GM23338 (cell line): ENCODE data around the gene XRN2. TPM values are rescaled to one million over a fixed set of nuclear protein-coding genes. Genes with fewer than 3 reads are reported as not detected.
A peak's percentile ranks its signal among the peaks of the same experiment; 100 is the strongest.

Source experiments
- ATAC-seq: fragments of 200-7000 bp; cut with Tn5 transposase; 3 replicates; pipeline ENCODE4 v1.9.1; 2020
- DNase-seq: peaks from one replicate; pipeline ENCODE4 v3.0.0-alpha.2; 2015; ENCODE audit warnings: low spot score
- H2AFZ ChIP-seq: fragments of 200-600 bp; sonication (generic); 2 replicates; pipeline ENCODE4 v1.8.0; 2016; ENCODE audit warnings: antibody characterized with exemption, mild to moderate bottlenecking, moderate library complexity
- H3F3A ChIP-seq: fragments of 200-600 bp; sonication (generic); replicated peaks from 2 replicates; pipeline ENCODE4 v1.8.0; 2017; ENCODE audit warnings: antibody characterized with exemption, mixed run types, low read depth
- H3K27ac ChIP-seq: fragments of 200-600 bp; sonication (generic); 2 replicates; pipeline ENCODE4 v1.6.1; 2016; ENCODE audit warnings: low read depth
- H3K27me3 ChIP-seq: fragments of 200-600 bp; sonication (generic); 2 replicates; pipeline ENCODE4 v1.8.0; 2016; ENCODE audit warnings: mild to moderate bottlenecking, mixed run types, moderate library complexity; ENCODE audit not compliant: insufficient read depth
- H3K36me3 ChIP-seq: fragments of 200-600 bp; sonication (generic); 2 replicates; pipeline ENCODE4 v1.8.0; 2016; ENCODE audit warnings: mild to moderate bottlenecking; ENCODE audit not compliant: insufficient read depth
- H3K4me1 ChIP-seq: fragments of 200-600 bp; sonication (generic); 2 replicates; pipeline ENCODE4 v1.8.0; 2016; ENCODE audit warnings: mild to moderate bottlenecking, moderate library complexity; ENCODE audit not compliant: insufficient read depth
- H3K4me2 ChIP-seq: fragments of 200-600 bp; sonication (generic); 2 replicates; pipeline ENCODE4 v1.7.1; 2017; ENCODE audit warnings: mixed run types
- H3K4me3 ChIP-seq: fragments of 200-600 bp; sonication (generic); 2 replicates; pipeline ENCODE4 v1.6.1; 2016; ENCODE audit warnings: mixed run types
- H3K79me2 ChIP-seq: fragments of 200-600 bp; sonication (generic); replicated peaks from 2 replicates; pipeline ENCODE4 v1.8.0; 2017; ENCODE audit warnings: mild to moderate bottlenecking; ENCODE audit not compliant: insufficient read depth
- H3K9me2 ChIP-seq: fragments of 200-600 bp; sonication (generic); 2 replicates; pipeline ENCODE4 v1.8.0; 2017; ENCODE audit not compliant: insufficient read depth
- H4K20me1 ChIP-seq: fragments of 200-600 bp; sonication (generic); replicated peaks from 2 replicates; pipeline ENCODE4 v1.8.0; 2017; ENCODE audit warnings: mild to moderate bottlenecking; ENCODE audit not compliant: insufficient read depth
- H3K27ac Mint-ChIP-seq: 2 replicates; pipeline ENCODE4 v1.8.0; 2020; ENCODE audit warnings: inconsistent platforms, mild to moderate bottlenecking, moderate library complexity, mixed read lengths
- H3K27me3 Mint-ChIP-seq: 3 replicates; pipeline ENCODE4 v1.8.0; 2022; ENCODE audit warnings: low read depth, mild to moderate bottlenecking, moderate library complexity, mixed read lengths, inconsistent platforms; ENCODE audit not compliant: insufficient read depth, poor library complexity
- H3K36me3 Mint-ChIP-seq: 3 replicates; pipeline ENCODE4 v1.8.0; 2021; ENCODE audit warnings: low read depth, mild to moderate bottlenecking, inconsistent platforms, moderate library complexity, mixed read lengths
- H3K4me1 Mint-ChIP-seq: 3 replicates; pipeline ENCODE4 v1.8.0; 2020; ENCODE audit warnings: mild to moderate bottlenecking, inconsistent platforms, mixed read lengths
- H3K4me3 Mint-ChIP-seq: 3 replicates; pipeline ENCODE4 v1.8.0; 2021; ENCODE audit warnings: moderate library complexity, mild to moderate bottlenecking, inconsistent platforms, mixed read lengths
- H3K9me3 Mint-ChIP-seq: 3 replicates; pipeline ENCODE4 v1.8.0; 2020; ENCODE audit warnings: moderate library complexity, mild to moderate bottlenecking, inconsistent platforms, mixed read lengths
- CREB1 ChIP-seq: fragments of 250-450 bp; sonication (Bioruptor Pico); IDR thresholded peaks from 2 replicates; pipeline ENCODE4 v1.5.0; 2020; ENCODE audit warnings: low read depth, mild to moderate bottlenecking, moderate library complexity
- CTCF ChIP-seq, 2 experiments: fragments of 200-600 bp in 1 of 2; sonication (generic) in 1 of 2; conservative IDR thresholded peaks; 2 replicates each; pipeline versions ENCODE4 v1.5.1 to v1.6.1; 2016 to 2017; ENCODE audit warnings: antibody characterized with exemption in 2 of 2, low read depth in 2 of 2, mild to moderate bottlenecking in 2 of 2, moderate library complexity in 1 of 2
- ETS1 ChIP-seq: IDR thresholded peaks from 2 replicates; pipeline ENCODE4 v1.6.1; 2016; ENCODE audit warnings: antibody characterized with exemption
- EZH2 ChIP-seq: fragments of 200-600 bp; sonication (generic); IDR thresholded peaks from one replicate; pipeline ENCODE4 v1.8.0; 2017; ENCODE audit warnings: antibody characterized with exemption, mild to moderate bottlenecking, low read depth; ENCODE audit not compliant: unreplicated experiment
- EZH2phosphoT487 ChIP-seq: fragments of 200-600 bp; sonication (generic); IDR thresholded peaks from one replicate; pipeline ENCODE4 v1.8.1; 2018; ENCODE audit warnings: antibody characterized with exemption; ENCODE audit not compliant: unreplicated experiment
- JUNB ChIP-seq: IDR thresholded peaks from one replicate; pipeline ENCODE4 v1.6.1; 2016; ENCODE audit warnings: antibody characterized with exemption; ENCODE audit not compliant: unreplicated experiment
- NANOG ChIP-seq: IDR thresholded peaks from 2 replicates; pipeline ENCODE4 v1.6.1; 2016; ENCODE audit warnings: antibody characterized with exemption, borderline replicate concordance
- POLR2AphosphoS5 ChIP-seq: IDR thresholded peaks from 2 replicates; pipeline ENCODE4 v1.6.1; 2016; ENCODE audit warnings: antibody characterized with exemption, low read depth
- STAT1 ChIP-seq: IDR thresholded peaks from one replicate; pipeline ENCODE4 v1.6.1; 2016; ENCODE audit warnings: antibody characterized with exemption; ENCODE audit not compliant: unreplicated experiment
- ZNF114 ChIP-seq: fragments of 250-450 bp; sonication (Bioruptor Pico); IDR thresholded peaks from 2 replicates; pipeline ENCODE4 v1.5.0; 2020; ENCODE audit warnings: mild to moderate bottlenecking, moderate library complexity
- ZNF331 ChIP-seq: fragments of 250-450 bp; sonication (Bioruptor Pico); IDR thresholded peaks from 2 replicates; pipeline ENCODE4 v1.5.0; 2020; ENCODE audit warnings: low read depth, mild to moderate bottlenecking, moderate library complexity
- polyA plus RNA-seq: library from polyadenylated mRNA; unstranded; fragments of >200 nt; fragmentation: Nextera tagmentation; extraction: Ambion mirVana; gene quantifications from 2 replicates; pipeline ENCODE4 v1.2.1, GENCODE V29; 2016
- total RNA-seq: library from RNA; depleted of rRNA; stranded (reverse); fragments of >200 nt; shearing (Covaris generic); gene quantifications from 2 replicates; pipeline ENCODE4 v1.2.3, GENCODE V29; 2014
- TF ChIP-seq, protein P1 (sequence below): IDR thresholded peaks from one replicate; pipeline ENCODE4 v1.6.1; 2018; ENCODE audit warnings: antibody characterized with exemption; ENCODE audit not compliant: unreplicated experiment
- TF ChIP-seq, protein P2 (sequence below): fragments of 250-450 bp; sonication (Bioruptor Pico); IDR thresholded peaks from 2 replicates; pipeline ENCODE4 v1.5.0; 2020; ENCODE audit warnings: mild to moderate bottlenecking, moderate library complexity

The XRN2 gene
- total and polyA plus RNA-seq, 2 experiments from 2014 or later: 113 to 150 TPM

DNA sequence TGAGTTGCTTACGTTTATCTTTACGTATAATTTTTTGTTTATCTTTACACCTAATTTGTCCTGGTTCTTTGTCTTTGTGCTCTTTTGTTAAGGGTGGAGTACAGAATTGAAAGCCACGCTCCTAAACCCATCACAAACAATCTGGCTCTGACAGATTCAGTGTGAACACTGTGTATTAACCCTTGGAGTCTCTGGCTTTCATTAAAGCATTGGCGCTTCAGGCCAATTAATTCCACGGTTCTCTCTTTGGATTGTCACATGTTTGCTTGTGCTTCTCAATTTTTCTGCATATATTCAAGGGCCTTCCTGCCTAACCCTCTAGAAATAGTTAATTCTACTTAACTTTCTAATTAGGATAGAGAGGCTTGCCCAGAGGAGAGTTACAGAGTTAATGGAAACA is 55.6 kb downstream of the XRN2 start:
- no peaks in the 10 kb centered on the region for H3K27me3 ChIP-seq
- H2AFZ ChIP-seq: no peak overlapping the region
- Mint-ChIP-seq H3K36me3 (peaks cover 59% of the 10 kb centered on the region), H3K27me3 (no peaks in the 10 kb centered on the region), H3K4me3 (no peak overlapping the region), H3K9me3 (no peaks in the 10 kb centered on the region), H3K4me1 (no peaks in the 10 kb centered on the region), H3K27ac (peak overlapping the region; percentile 15; the same call in 1 of the 2 replicates)
- H3K27ac ChIP-seq: no peak overlapping the region
- no peak overlapping the region for H3K4me3 ChIP-seq
- H3K9me2 ChIP-seq: no peaks in the 10 kb centered on the region
- TF ChIP-seq CREB1: no peak
- TF ChIP-seq EZH2phosphoT487: no peak
- no peak for TF ChIP-seq JUNB
- TF ChIP-seq CTCF (conservative IDR thresholded peaks at IDR 0.05; ENCODE audit: low read depth in 2 of 2): no peak
- no peak for TF ChIP-seq ETS1
- TF ChIP-seq ZNF331 (CRISPR knock-in tag): no peak
- TF ChIP-seq NANOG: no peak
- TF ChIP-seq STAT1: no peak
- no peak for TF ChIP-seq ZNF114 (CRISPR knock-in tag)
- TF ChIP-seq, protein P1, sequence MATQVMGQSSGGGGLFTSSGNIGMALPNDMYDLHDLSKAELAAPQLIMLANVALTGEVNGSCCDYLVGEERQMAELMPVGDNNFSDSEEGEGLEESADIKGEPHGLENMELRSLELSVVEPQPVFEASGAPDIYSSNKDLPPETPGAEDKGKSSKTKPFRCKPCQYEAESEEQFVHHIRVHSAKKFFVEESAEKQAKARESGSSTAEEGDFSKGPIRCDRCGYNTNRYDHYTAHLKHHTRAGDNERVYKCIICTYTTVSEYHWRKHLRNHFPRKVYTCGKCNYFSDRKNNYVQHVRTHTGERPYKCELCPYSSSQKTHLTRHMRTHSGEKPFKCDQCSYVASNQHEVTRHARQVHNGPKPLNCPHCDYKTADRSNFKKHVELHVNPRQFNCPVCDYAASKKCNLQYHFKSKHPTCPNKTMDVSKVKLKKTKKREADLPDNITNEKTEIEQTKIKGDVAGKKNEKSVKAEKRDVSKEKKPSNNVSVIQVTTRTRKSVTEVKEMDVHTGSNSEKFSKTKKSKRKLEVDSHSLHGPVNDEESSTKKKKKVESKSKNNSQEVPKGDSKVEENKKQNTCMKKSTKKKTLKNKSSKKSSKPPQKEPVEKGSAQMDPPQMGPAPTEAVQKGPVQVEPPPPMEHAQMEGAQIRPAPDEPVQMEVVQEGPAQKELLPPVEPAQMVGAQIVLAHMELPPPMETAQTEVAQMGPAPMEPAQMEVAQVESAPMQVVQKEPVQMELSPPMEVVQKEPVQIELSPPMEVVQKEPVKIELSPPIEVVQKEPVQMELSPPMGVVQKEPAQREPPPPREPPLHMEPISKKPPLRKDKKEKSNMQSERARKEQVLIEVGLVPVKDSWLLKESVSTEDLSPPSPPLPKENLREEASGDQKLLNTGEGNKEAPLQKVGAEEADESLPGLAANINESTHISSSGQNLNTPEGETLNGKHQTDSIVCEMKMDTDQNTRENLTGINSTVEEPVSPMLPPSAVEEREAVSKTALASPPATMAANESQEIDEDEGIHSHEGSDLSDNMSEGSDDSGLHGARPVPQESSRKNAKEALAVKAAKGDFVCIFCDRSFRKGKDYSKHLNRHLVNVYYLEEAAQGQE: no peak
- TF ChIP-seq, protein P2, sequence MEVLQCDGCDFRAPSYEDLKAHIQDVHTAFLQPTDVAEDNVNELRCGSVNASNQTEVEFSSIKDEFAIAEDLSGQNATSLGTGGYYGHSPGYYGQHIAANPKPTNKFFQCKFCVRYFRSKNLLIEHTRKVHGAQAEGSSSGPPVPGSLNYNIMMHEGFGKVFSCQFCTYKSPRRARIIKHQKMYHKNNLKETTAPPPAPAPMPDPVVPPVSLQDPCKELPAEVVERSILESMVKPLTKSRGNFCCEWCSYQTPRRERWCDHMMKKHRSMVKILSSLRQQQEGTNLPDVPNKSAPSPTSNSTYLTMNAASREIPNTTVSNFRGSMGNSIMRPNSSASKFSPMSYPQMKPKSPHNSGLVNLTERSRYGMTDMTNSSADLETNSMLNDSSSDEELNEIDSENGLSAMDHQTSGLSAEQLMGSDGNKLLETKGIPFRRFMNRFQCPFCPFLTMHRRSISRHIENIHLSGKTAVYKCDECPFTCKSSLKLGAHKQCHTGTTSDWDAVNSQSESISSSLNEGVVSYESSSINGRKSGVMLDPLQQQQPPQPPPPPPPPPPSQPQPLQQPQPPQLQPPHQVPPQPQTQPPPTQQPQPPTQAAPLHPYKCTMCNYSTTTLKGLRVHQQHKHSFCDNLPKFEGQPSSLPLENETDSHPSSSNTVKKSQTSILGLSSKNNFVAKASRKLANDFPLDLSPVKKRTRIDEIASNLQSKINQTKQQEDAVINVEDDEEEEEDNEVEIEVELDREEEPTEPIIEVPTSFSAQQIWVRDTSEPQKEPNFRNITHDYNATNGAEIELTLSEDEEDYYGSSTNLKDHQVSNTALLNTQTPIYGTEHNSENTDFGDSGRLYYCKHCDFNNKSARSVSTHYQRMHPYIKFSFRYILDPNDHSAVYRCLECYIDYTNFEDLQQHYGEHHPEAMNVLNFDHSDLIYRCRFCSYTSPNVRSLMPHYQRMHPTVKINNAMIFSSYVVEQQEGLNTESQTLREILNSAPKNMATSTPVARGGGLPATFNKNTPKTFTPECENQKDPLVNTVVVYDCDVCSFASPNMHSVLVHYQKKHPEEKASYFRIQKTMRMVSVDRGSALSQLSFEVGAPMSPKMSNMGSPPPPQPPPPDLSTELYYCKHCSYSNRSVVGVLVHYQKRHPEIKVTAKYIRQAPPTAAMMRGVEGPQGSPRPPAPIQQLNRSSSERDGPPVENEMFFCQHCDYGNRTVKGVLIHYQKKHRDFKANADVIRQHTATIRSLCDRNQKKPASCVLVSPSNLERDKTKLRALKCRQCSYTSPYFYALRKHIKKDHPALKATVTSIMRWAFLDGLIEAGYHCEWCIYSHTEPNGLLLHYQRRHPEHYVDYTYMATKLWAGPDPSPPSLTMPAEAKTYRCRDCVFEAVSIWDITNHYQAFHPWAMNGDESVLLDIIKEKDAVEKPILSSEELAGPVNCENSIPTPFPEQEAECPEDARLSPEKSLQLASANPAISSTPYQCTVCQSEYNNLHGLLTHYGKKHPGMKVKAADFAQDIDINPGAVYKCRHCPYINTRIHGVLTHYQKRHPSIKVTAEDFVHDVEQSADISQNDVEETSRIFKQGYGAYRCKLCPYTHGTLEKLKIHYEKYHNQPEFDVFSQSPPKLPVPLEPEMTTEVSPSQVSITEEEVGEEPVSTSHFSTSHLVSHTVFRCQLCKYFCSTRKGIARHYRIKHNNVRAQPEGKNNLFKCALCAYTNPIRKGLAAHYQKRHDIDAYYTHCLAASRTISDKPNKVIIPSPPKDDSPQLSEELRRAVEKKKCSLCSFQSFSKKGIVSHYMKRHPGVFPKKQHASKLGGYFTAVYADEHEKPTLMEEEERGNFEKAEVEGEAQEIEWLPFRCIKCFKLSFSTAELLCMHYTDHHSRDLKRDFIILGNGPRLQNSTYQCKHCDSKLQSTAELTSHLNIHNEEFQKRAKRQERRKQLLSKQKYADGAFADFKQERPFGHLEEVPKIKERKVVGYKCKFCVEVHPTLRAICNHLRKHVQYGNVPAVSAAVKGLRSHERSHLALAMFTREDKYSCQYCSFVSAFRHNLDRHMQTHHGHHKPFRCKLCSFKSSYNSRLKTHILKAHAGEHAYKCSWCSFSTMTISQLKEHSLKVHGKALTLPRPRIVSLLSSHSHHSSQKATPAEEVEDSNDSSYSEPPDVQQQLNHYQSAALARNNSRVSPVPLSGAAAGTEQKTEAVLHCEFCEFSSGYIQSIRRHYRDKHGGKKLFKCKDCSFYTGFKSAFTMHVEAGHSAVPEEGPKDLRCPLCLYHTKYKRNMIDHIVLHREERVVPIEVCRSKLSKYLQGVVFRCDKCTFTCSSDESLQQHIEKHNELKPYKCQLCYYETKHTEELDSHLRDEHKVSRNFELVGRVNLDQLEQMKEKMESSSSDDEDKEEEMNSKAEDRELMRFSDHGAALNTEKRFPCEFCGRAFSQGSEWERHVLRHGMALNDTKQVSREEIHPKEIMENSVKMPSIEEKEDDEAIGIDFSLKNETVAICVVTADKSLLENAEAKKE (CRISPR knock-in tag): no peak
- no peak for TF ChIP-seq EZH2
- no peak for TF ChIP-seq POLR2AphosphoS5
- ATAC-seq (no peak), DNase-seq (no peak)
- no peak overlapping the region for H3K4me2 ChIP-seq
- peaks cover 32% of the 10 kb centered on the region; the same call in 1 of the 2 replicates for H3K36me3 ChIP-seq
- H3K79me2 ChIP-seq: no peaks in the 10 kb centered on the region
- H3F3A ChIP-seq: no peaks in the 10 kb centered on the region
- H4K20me1 ChIP-seq: no peaks in the 10 kb centered on the region
- H3K4me1 ChIP-seq: no peaks in the 10 kb centered on the region
